Mesenchymal stem cell (in vitro differentiated cells and primary cell): ENCODE data around the gene IL16.

Experiments
- DNase-seq: peaks from one replicate; pipeline ENCODE4 v3.0.0-alpha.2; 2013
- H2AFZ ChIP-seq: one replicate; pipeline ENCODE4 v1.6.1; 2013; ENCODE audit warnings: low read depth, mild to moderate bottlenecking, control low read depth, inconsistent platforms, low read length, moderate library complexity
- H2AK5ac ChIP-seq: 2 replicates; pipeline ENCODE4 v1.6.1; 2013; ENCODE audit warnings: low read length, moderate library complexity, mild to moderate bottlenecking, inconsistent platforms; ENCODE audit not compliant: severe bottlenecking
- H2BK120ac ChIP-seq: one replicate; pipeline ENCODE4 v1.6.1; 2013; ENCODE audit warnings: low read depth, mild to moderate bottlenecking, inconsistent platforms, low read length, moderate library complexity
- H2BK12ac ChIP-seq, 2 experiments: one replicate each; pipeline ENCODE4 v1.6.1; 2013; ENCODE audit warnings: inconsistent platforms in 2 of 2, low read length in 2 of 2, mild to moderate bottlenecking in 2 of 2, moderate library complexity in 2 of 2, control low read depth in 1 of 2
- H2BK15ac ChIP-seq: one replicate; pipeline ENCODE4 v1.6.1; 2013; ENCODE audit warnings: mild to moderate bottlenecking, low read depth, inconsistent platforms; ENCODE audit not compliant: poor library complexity, severe bottlenecking
- H2BK5ac ChIP-seq: 2 replicates; pipeline ENCODE4 v1.6.1; 2013; ENCODE audit warnings: low read depth, mild to moderate bottlenecking, low read length, control low read depth, inconsistent platforms; ENCODE audit not compliant: poor library complexity, severe bottlenecking
- H3K14ac ChIP-seq, 2 experiments: one replicate each; pipeline ENCODE4 v1.6.1; 2013; ENCODE audit warnings: inconsistent platforms in 2 of 2, low read length in 2 of 2, control low read depth in 1 of 2, mild to moderate bottlenecking in 1 of 2, moderate library complexity in 1 of 2
- H3K18ac ChIP-seq, 2 experiments: one replicate each; pipeline ENCODE4 v1.6.1; 2013; ENCODE audit warnings: inconsistent platforms in 2 of 2, low read length in 2 of 2, control low read depth in 1 of 2, low read depth in 1 of 2, mild to moderate bottlenecking in 1 of 2
- H3K23ac ChIP-seq, 2 experiments: one replicate each; pipeline ENCODE4 v1.6.1; 2013; ENCODE audit warnings: inconsistent platforms in 2 of 2, low read length in 2 of 2, mild to moderate bottlenecking in 2 of 2, moderate library complexity in 2 of 2, control low read depth in 1 of 2
- H3K27ac ChIP-seq: 2 replicates; pipeline ENCODE4 v1.5.1; 2013; ENCODE audit warnings: mild to moderate bottlenecking, moderate library complexity, low read length, control low read depth, inconsistent platforms; ENCODE audit not compliant: poor library complexity, severe bottlenecking
- H3K27me3 ChIP-seq, 2 experiments: 2 replicates each; pipeline versions ENCODE4 v1.6.1 to v1.7.0; 2013; ENCODE audit warnings: low read length in 2 of 2, mild to moderate bottlenecking in 2 of 2, moderate library complexity in 2 of 2, control low read depth in 1 of 2, inconsistent platforms in 1 of 2; ENCODE audit not compliant: control insufficient read depth in 1 of 2, insufficient read depth in 1 of 2
- H3K36me3 ChIP-seq, 2 experiments: 2 replicates each; pipeline versions ENCODE4 v1.6.1 to v1.7.0; 2013; ENCODE audit warnings: low read length in 2 of 2, control low read depth in 1 of 2, inconsistent platforms in 1 of 2, low read depth in 1 of 2, mild to moderate bottlenecking in 1 of 2; ENCODE audit not compliant: insufficient read depth in 2 of 2, control insufficient read depth in 1 of 2
- H3K4ac ChIP-seq, 2 experiments: one replicate each; pipeline ENCODE4 v1.6.1; 2013; ENCODE audit warnings: inconsistent platforms in 2 of 2, low read length in 2 of 2, mild to moderate bottlenecking in 2 of 2, moderate library complexity in 2 of 2, control low read depth in 1 of 2, low read depth in 1 of 2
- H3K4me1 ChIP-seq: 2 replicates; pipeline ENCODE4 v1.6.1; 2013; ENCODE audit warnings: low read depth, low read length, control low read depth; ENCODE audit not compliant: control insufficient read depth, insufficient read depth
- H3K4me2 ChIP-seq: 2 replicates; pipeline ENCODE4 v1.6.1; 2013; ENCODE audit warnings: low read length, mild to moderate bottlenecking, inconsistent platforms; ENCODE audit not compliant: poor library complexity, severe bottlenecking
- H3K4me3 ChIP-seq, 2 experiments: 2 replicates each; pipeline versions ENCODE4 v1.5.1 to v1.7.0; 2013; ENCODE audit warnings: low read length in 2 of 2, mild to moderate bottlenecking in 2 of 2, control low read depth in 1 of 2, low read depth in 1 of 2; ENCODE audit not compliant: insufficient read depth in 1 of 2
- H3K79me1 ChIP-seq: replicated peaks from 2 replicates; pipeline ENCODE4 v1.6.1; 2013; ENCODE audit warnings: mild to moderate bottlenecking, control low read depth, low read length, inconsistent platforms; ENCODE audit not compliant: poor library complexity, severe bottlenecking
- H3K9ac ChIP-seq: 2 replicates; pipeline ENCODE4 v1.7.0; 2013; ENCODE audit warnings: mild to moderate bottlenecking, low read length, moderate library complexity
- H3K9me3 ChIP-seq: 2 replicates; pipeline ENCODE4 v1.7.0; 2013; ENCODE audit warnings: mild to moderate bottlenecking, low read length; ENCODE audit not compliant: control insufficient read depth
- H4K8ac ChIP-seq: one replicate; pipeline ENCODE4 v1.6.1; 2013; ENCODE audit warnings: inconsistent platforms, mild to moderate bottlenecking, low read length, moderate library complexity
- H4K91ac ChIP-seq: one replicate; pipeline ENCODE4 v1.6.1; 2013; ENCODE audit warnings: mild to moderate bottlenecking, low read length, inconsistent platforms
- WGBS: methylation state at CpG from one replicate; pipeline ENCODE4 v1.1.7; 2013; ENCODE audit warnings: mixed read lengths; 5-methylcytosine and 5-hydroxymethylcytosine counted together

Gene IL16

DNA sequence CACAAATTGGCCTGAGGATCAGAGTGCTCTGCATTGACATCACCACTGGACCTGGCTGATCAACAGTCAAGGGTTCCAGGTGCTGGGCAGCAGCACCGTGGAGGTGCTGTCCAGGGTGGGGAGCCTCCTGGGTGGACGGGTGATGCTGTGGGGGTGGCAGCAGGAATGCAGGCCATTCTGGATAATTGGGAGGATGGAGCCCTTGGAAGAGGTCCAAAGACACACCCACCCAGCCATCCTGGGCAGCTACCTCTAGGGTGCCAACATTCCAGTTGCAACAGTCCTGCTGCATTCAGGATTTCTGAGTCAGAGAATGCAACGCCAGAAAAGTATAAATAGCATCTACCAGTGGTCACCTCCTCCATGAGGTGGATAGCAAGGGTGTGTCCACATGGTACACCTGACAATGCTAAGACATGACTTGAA is 100.5 kb downstream of the IL16 start:
- no peak overlapping the region for H3K18ac ChIP-seq
- peaks cover 0 to 89% of the 10 kb centered on the region in 2 experiments for H3K27me3 ChIP-seq
- peaks cover 5% of the 10 kb centered on the region for H3K4me1 ChIP-seq
- no peak overlapping the region for H2BK5ac ChIP-seq
- H3K4ac ChIP-seq = no peak overlapping the region
- no peak overlapping the region for H2AFZ ChIP-seq
- H4K8ac ChIP-seq = no peak overlapping the region
- no peaks in the 10 kb centered on the region for H3K9me3 ChIP-seq
- no peaks in the 10 kb centered on the region for H3K79me1 ChIP-seq
- WGBS = 83% methylated on average over 3 of the region's 3 CpGs
- H3K27ac ChIP-seq = no peak overlapping the region
- H3K4me3 ChIP-seq = no peak overlapping the region
- H4K91ac ChIP-seq = no peak overlapping the region
- H3K4me2 ChIP-seq = no peak overlapping the region
- H3K14ac ChIP-seq = no peak overlapping the region
- H3K23ac ChIP-seq = no peak overlapping the region
- DNase-seq = no peak
- no peak overlapping the region for H3K9ac ChIP-seq
- no peak overlapping the region for H2BK12ac ChIP-seq
- H3K36me3 ChIP-seq = peaks cover 0 to 13% of the 10 kb centered on the region in 2 experiments
- no peak overlapping the region for H2BK15ac ChIP-seq
- no peak overlapping the region for H2BK120ac ChIP-seq
- no peak overlapping the region for H2AK5ac ChIP-seq

DNA sequence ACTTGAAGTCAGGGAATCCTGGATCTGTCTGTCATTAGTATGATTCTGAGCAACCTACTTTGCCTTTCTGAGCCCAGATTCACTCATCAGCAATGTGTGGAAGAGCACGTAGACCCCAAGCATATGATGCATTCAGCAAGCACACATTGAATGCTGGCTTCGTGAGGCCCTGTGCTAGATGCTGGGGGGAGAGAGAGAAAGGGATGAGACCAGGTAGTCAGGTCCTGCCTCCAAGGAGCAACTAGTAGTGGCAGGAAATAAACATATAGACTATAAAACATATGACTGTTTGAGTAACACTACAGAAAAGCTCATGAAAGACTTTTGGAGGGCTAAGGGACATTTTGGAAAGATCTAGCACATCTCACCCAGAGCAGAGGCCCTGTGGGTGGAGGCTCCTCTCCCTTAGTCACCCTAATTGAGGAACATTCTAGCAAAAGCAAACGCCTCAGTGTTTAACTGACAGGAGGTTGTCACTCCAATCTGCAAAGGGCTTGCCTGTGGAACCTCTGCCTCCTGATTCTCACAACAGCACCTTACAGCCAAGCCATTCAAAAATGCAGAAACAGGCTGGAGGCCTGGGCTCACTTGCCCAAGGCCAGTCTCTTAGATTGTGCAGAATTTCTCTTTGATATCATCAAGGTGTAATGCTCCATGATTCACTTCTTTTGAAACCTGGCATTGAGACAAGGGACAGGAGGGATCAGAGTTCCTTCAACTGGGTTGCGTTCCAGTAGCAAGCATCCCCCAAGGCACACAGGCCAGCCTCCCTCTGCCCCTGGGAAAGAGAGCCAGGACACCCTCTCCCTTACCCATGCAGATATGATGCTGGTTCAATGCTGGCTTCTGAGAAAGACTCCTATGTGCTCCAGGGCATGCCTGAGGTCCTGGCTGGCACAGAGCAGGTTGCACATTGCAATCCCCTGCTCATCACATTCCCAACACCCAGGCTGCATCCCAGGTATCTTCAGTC is 101.2 kb downstream of the IL16 start:
- no peak overlapping the region for H3K4ac ChIP-seq
- no peak overlapping the region for H3K27ac ChIP-seq
- H3K4me1 ChIP-seq = peaks cover 5% of the 10 kb centered on the region
- H3K18ac ChIP-seq = no peak overlapping the region
- H2AFZ ChIP-seq = no peak overlapping the region
- no peak overlapping the region for H3K4me3 ChIP-seq
- no peak overlapping the region for H3K14ac ChIP-seq
- H2BK120ac ChIP-seq = no peak overlapping the region
- no peaks in the 10 kb centered on the region for H3K79me1 ChIP-seq
- H4K8ac ChIP-seq = no peak overlapping the region
- H4K91ac ChIP-seq = no peak overlapping the region
- no peak overlapping the region for H2BK5ac ChIP-seq
- no peak overlapping the region for H3K23ac ChIP-seq
- H3K27me3 ChIP-seq = peaks cover 0 to 84% of the 10 kb centered on the region in 2 experiments
- no peaks in the 10 kb centered on the region for H3K9me3 ChIP-seq
- H2BK15ac ChIP-seq = no peak overlapping the region
- 81% methylated on average over 4 of the region's 4 CpGs for WGBS
- no peak for DNase-seq
- H2AK5ac ChIP-seq = no peak overlapping the region
- H3K4me2 ChIP-seq = no peak overlapping the region
- H3K36me3 ChIP-seq = peaks cover 0 to 17% of the 10 kb centered on the region in 2 experiments
- no peak overlapping the region for H2BK12ac ChIP-seq
- no peak overlapping the region for H3K9ac ChIP-seq

DNA sequence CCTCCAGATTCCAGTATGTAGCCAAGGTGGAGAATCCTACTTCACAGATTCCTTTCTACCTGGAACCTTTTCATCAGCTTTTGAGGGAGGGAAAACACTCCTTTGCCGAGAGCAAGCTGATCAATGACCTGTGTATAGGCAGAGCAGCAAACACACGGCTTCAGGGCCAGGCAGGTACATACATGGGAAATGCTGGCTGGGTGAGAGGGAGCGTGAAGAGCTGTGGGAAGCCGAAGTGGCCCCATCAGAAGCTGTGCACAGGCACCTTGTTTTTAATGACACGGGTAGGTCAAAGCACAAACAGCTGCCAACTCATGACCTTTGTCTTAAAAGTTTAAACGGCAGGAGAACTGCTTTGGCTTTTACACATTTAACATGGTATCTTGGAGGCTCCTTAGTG is 101.9 kb downstream of the IL16 start:
- H2AK5ac ChIP-seq = no peak overlapping the region
- H3K27ac ChIP-seq = no peak overlapping the region
- no peak overlapping the region for H3K4ac ChIP-seq
- H3K9ac ChIP-seq = no peak overlapping the region
- 82% methylated on average over 6 of the region's 6 CpGs for WGBS
- H3K4me2 ChIP-seq = no peak overlapping the region
- no peak overlapping the region for H2BK120ac ChIP-seq
- no peak overlapping the region for H4K8ac ChIP-seq
- no peak overlapping the region for H3K4me3 ChIP-seq
- H3K79me1 ChIP-seq = no peaks in the 10 kb centered on the region
- H4K91ac ChIP-seq = no peak overlapping the region
- no peak for DNase-seq
- peaks cover 0 to 17% of the 10 kb centered on the region in 2 experiments for H3K36me3 ChIP-seq
- H3K18ac ChIP-seq = no peak overlapping the region
- no peak overlapping the region for H3K14ac ChIP-seq
- H2AFZ ChIP-seq = no peak overlapping the region
- H2BK12ac ChIP-seq = no peak overlapping the region
- H3K9me3 ChIP-seq = no peaks in the 10 kb centered on the region
- H2BK5ac ChIP-seq = no peak overlapping the region
- no peak overlapping the region for H3K23ac ChIP-seq
- H3K4me1 ChIP-seq = peaks cover 6% of the 10 kb centered on the region
- H2BK15ac ChIP-seq = no peak overlapping the region
- H3K27me3 ChIP-seq = peaks cover 0 to 78% of the 10 kb centered on the region in 2 experiments

DNA sequence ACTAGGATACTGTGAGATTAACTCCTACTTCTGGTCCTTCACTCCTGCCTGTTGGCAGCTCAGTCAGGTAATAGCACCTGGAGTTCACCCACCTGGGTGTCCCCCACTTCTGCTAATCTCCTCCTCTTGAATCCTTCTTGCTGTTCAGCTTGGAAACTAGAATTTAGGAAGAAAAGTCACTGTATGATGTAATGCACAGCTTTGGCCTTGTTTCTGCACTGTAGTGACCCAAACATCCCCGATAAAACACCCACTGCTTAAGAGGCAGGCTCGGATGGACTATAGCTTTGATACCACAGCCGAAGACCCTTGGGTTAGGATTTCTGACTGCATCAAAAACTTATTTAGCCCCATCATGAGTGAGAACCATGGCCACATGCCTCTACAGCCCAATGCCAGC is 102.5 kb downstream of the IL16 start:
- H3K27ac ChIP-seq = no peak overlapping the region
- H3K18ac ChIP-seq = no peak overlapping the region
- H3K4me2 ChIP-seq = no peak overlapping the region
- H3K23ac ChIP-seq = no peak overlapping the region
- no peak overlapping the region for H2BK12ac ChIP-seq
- no peak overlapping the region for H2BK5ac ChIP-seq
- H2AFZ ChIP-seq = no peak overlapping the region
- H3K27me3 ChIP-seq = peaks cover 0 to 74% of the 10 kb centered on the region in 2 experiments
- no peak overlapping the region for H4K8ac ChIP-seq
- DNase-seq = no peak
- H3K9me3 ChIP-seq = no peaks in the 10 kb centered on the region
- no peak overlapping the region for H3K9ac ChIP-seq
- H3K14ac ChIP-seq = no peak overlapping the region
- H3K36me3 ChIP-seq = peaks cover 0 to 17% of the 10 kb centered on the region in 2 experiments
- H3K79me1 ChIP-seq = no peaks in the 10 kb centered on the region
- H3K4me3 ChIP-seq = no peak overlapping the region
- no peak overlapping the region for H2AK5ac ChIP-seq
- H3K4ac ChIP-seq = no peak overlapping the region
- no peak overlapping the region for H4K91ac ChIP-seq
- H2BK15ac ChIP-seq = no peak overlapping the region
- WGBS = 90% methylated on average over 3 of the region's 3 CpGs
- peaks cover 8% of the 10 kb centered on the region for H3K4me1 ChIP-seq
- no peak overlapping the region for H2BK120ac ChIP-seq
